Adipocyte (in vitro differentiated cells): Measurements from ENCODE around the gene PTPRN2.

Source experiments
- DNase-seq: peaks from one replicate; pipeline ENCODE4 v3.0.0-alpha.2; 2015; ENCODE audit warnings: low read depth
- H3K27me3 ChIP-seq: replicated peaks from 2 replicates; pipeline ENCODE4 v1.7.0; 2013; ENCODE audit warnings: mild to moderate bottlenecking, low read length, moderate library complexity; ENCODE audit not compliant: control insufficient read depth, insufficient read depth
- H3K36me3 ChIP-seq: 2 replicates; pipeline ENCODE4 v1.7.0; 2013; ENCODE audit warnings: low read length, mild to moderate bottlenecking, moderate library complexity; ENCODE audit not compliant: control insufficient read depth, insufficient read depth, severe bottlenecking
- H3K4me1 ChIP-seq: 2 replicates; pipeline ENCODE4 v1.7.0; 2013; ENCODE audit warnings: mild to moderate bottlenecking, low read length, moderate library complexity; ENCODE audit not compliant: control insufficient read depth, insufficient read depth
- H3K4me3 ChIP-seq: 2 replicates; pipeline ENCODE4 v1.7.0; 2013; ENCODE audit warnings: mild to moderate bottlenecking, low read length, moderate library complexity
- H3K9ac ChIP-seq: 2 replicates; pipeline ENCODE4 v1.7.0; 2013; ENCODE audit warnings: mild to moderate bottlenecking, low read length, moderate library complexity
- H3K9me3 ChIP-seq: 2 replicates; pipeline ENCODE4 v1.7.0; 2013; ENCODE audit warnings: mild to moderate bottlenecking, low read length, moderate library complexity; ENCODE audit not compliant: control insufficient read depth

Gene PTPRN2

GRCh38 chr7:157529768-157530560 is 1057.7 kb downstream of the PTPRN2 start:
- no peak for DNase-seq
- H3K36me3 ChIP-seq = no peaks in the 10 kb centered on the region
- no peaks in the 10 kb centered on the region for H3K4me1 ChIP-seq
- H3K9ac ChIP-seq = no peak overlapping the region
- H3K4me3 ChIP-seq = no peak overlapping the region
- peaks cover 13% of the 10 kb centered on the region for H3K9me3 ChIP-seq
- no peaks in the 10 kb centered on the region for H3K27me3 ChIP-seq

- H3K9ac ChIP-seq = no peak overlapping the region
- no peaks in the 10 kb centered on the region for H3K27me3 ChIP-seq
- H3K36me3 ChIP-seq = no peaks in the 10 kb centered on the region
- DNase-seq = no peak
- no peak overlapping the region for H3K4me3 ChIP-seq
- peaks cover 13% of the 10 kb centered on the region for H3K9me3 ChIP-seq
- no peaks in the 10 kb centered on the region for H3K4me1 ChIP-seq
These were observed 1058.8 kb downstream of the PTPRN2 start for GRCh38 chr7:157528785-157529341.

DNA sequence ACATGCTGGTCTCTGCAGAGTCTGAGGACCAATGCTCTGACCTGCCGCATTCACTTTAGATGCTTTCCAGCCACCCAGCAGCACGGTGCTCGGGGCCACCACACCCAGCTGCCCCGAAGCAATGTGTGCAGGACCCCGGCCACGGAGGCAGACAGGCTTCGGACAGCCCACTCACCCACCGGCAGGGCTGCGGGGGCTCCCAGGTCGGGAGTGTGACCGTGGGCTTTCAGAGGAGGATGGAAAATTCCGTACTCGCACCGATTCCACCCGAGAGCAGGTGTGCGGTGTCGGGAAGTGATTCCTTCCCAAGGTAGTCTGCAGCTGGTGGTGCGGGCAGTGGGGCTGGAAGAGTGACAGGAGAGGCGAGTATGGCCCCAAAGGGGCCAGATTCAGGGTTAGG is 1059.9 kb downstream of the PTPRN2 start:
- no peak overlapping the region for H3K4me3 ChIP-seq
- H3K9ac ChIP-seq = no peak overlapping the region
- H3K9me3 ChIP-seq = peaks cover 11% of the 10 kb centered on the region
- H3K27me3 ChIP-seq = peaks cover 2% of the 10 kb centered on the region
- DNase-seq = no peak
- H3K36me3 ChIP-seq = no peaks in the 10 kb centered on the region
- H3K4me1 ChIP-seq = no peaks in the 10 kb centered on the region

- no peak overlapping the region for H3K4me3 ChIP-seq
- H3K9me3 ChIP-seq = peaks cover 7% of the 10 kb centered on the region
- no peaks in the 10 kb centered on the region for H3K4me1 ChIP-seq
- no peaks in the 10 kb centered on the region for H3K36me3 ChIP-seq
- DNase-seq = no peak
- no peak overlapping the region for H3K9ac ChIP-seq
- peaks cover 2% of the 10 kb centered on the region for H3K27me3 ChIP-seq
These were observed 1060.5 kb downstream of the PTPRN2 start for GRCh38 chr7:157526913-157527634.

GRCh38 chr7:157526005-157526912 is 1061.4 kb downstream of the PTPRN2 start:
- H3K36me3 ChIP-seq = no peaks in the 10 kb centered on the region
- no peaks in the 10 kb centered on the region for H3K4me1 ChIP-seq
- no peak for DNase-seq
- H3K9me3 ChIP-seq = peaks cover 3% of the 10 kb centered on the region
- peaks cover 2% of the 10 kb centered on the region for H3K27me3 ChIP-seq
- H3K4me3 ChIP-seq = no peak overlapping the region
- no peak overlapping the region for H3K9ac ChIP-seq

GRCh38 chr7:157525491-157525915 is 1062.1 kb downstream of the PTPRN2 start:
- H3K9me3 ChIP-seq = no peaks in the 10 kb centered on the region
- no peaks in the 10 kb centered on the region for H3K36me3 ChIP-seq
- H3K4me1 ChIP-seq = no peaks in the 10 kb centered on the region
- peaks cover 6% of the 10 kb centered on the region for H3K27me3 ChIP-seq
- no peak overlapping the region for H3K4me3 ChIP-seq
- no peak overlapping the region for H3K9ac ChIP-seq
- no peak for DNase-seq

GRCh38 chr7:157524731-157525130 is 1062.9 kb downstream of the PTPRN2 start:
- H3K4me1 ChIP-seq = no peaks in the 10 kb centered on the region
- no peak overlapping the region for H3K4me3 ChIP-seq
- H3K9me3 ChIP-seq = no peaks in the 10 kb centered on the region
- H3K9ac ChIP-seq = no peak overlapping the region
- no peaks in the 10 kb centered on the region for H3K36me3 ChIP-seq
- no peak for DNase-seq
- H3K27me3 ChIP-seq = peaks cover 6% of the 10 kb centered on the region

DNA sequence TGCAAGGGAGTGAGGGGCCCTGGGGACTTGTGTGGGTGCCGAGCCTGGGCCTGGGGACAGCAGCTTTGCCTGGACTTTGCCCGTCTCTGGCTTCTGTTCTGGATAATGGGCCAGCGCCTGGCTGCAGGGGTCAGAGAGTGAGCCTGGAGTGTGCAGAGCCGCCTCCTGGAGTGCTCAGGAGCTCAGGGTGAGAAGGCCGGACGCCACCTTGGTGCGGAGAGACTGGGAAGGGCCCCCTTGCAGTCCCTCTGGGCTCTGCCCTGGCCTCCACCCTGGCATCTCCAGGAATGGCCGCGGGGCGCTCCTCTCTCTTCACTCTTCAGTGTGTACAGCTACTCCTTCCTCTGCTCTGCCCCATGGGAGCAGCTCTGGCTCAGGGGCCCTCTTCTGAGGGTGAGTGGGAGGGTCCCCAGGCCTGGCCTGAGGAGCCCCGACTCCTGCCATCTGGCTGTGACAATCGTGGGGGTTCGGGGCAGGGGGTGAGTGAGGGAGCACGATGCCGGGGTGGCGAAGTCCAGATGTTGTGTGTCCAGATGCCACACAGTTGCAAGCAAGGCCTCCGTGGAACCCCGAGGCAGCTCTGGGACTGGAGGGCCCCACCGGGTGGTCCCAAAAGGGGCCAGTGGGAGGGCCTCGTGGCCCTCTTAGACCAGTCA is 1063.7 kb downstream of the PTPRN2 start:
- Histone ChIP-seq H3K27me3 (peaks cover 6% of the 10 kb centered on the region), H3K4me3 (no peak overlapping the region), H3K9me3 (no peaks in the 10 kb centered on the region), H3K9ac (no peak overlapping the region), H3K36me3 (no peaks in the 10 kb centered on the region), H3K4me1 (no peaks in the 10 kb centered on the region)
- DNase-seq = no peak

GRCh38 chr7:157523371-157523765 is 1064.3 kb downstream of the PTPRN2 start:
- Histone ChIP-seq H3K27me3 (peaks cover 7% of the 10 kb centered on the region), H3K4me1 (no peaks in the 10 kb centered on the region), H3K4me3 (no peak overlapping the region), H3K36me3 (no peaks in the 10 kb centered on the region), H3K9ac (no peak overlapping the region), H3K9me3 (no peaks in the 10 kb centered on the region)
- DNase-seq = no peak

DNA sequence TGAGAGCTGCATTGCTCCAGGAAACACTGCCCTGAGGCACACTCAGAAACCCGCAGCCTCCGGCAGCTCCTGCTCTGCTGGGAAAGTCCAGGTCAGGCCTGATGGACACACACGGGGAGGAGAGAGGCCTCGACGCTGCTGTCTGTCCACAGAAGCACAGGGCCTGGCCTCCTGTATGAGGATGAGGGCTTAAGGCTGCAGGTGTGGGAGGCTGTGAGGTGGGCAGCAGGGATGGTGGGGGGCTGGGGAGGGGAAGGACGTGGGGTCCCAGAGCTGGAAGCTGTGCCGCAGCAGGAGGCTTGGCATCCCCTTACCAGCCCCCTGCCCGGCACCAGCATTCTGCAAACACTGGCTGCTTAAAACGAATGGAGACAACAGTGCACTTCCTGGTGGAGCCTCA is 1064.7 kb downstream of the PTPRN2 start:
- H3K4me1 ChIP-seq = no peaks in the 10 kb centered on the region
- no peak overlapping the region for H3K4me3 ChIP-seq
- DNase-seq = no peak
- peaks cover 11% of the 10 kb centered on the region for H3K27me3 ChIP-seq
- H3K9ac ChIP-seq = no peak overlapping the region
- no peaks in the 10 kb centered on the region for H3K9me3 ChIP-seq
- no peaks in the 10 kb centered on the region for H3K36me3 ChIP-seq
